NCI-H2196 treated with DMSO at 0.1 percent for 48 hours (cell line): ENCODE measurements around the gene DLGAP3.
"Not testable (repeated sequence)": the region's sequence is repeated elsewhere in the genome, so short reads cannot be mapped to it uniquely, and the experiment has no call there.

Experiments
- DNase-seq: peaks from one replicate; lab custom pipeline; 2025; ENCODE audit not compliant: unreplicated experiment; lab: John Stamatoyannopoulos, UW

DLGAP3 gene

DNA sequence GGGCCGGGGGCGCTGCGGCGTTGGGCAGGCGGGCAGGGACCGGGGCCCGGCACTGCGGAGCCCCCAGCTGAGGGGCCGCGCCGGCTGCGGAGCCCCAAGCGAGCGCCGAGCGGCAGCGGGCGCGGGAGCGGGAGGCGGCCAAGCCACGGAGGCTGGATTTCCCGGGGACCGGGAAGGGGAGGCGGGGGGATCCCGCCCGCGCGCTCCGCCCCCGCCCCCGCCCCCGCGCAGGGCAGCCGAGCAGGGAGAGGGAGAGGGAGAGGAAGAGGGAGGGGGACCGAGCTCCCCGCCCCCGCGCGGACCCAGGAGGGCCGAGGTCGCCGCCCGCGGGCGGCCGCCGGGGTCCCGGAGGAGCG is at the start of gene DLGAP3:
TSS of gene DLGAP3 (minus strand) at position 154 of the 356 bp plus-strand sequence. CDS start 24,267 bp downstream, outside the sequence.
- DNase-seq, result peak; percentile 27

DNA sequence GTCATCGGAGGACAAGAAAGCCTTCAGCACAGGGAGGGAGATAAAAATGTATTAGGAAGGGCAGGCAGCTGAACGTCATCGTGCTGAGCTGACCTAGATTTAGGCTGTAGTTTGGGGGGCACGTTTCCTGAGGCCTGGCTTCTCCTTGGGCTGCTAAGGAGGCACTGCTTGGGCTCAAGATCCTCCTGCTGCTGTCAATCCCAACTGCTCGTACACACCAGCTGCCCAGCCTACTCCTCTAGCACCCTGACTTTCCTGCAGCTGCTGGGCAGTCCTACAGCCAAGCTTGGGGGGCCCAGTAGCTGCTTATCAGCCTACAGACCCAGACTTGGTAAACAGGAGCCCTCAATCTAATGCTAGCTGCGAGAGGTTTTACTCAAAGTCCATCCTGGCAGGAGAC is 49.5 kb upstream of the DLGAP3 start:
- DNase-seq, result no peak

DNA sequence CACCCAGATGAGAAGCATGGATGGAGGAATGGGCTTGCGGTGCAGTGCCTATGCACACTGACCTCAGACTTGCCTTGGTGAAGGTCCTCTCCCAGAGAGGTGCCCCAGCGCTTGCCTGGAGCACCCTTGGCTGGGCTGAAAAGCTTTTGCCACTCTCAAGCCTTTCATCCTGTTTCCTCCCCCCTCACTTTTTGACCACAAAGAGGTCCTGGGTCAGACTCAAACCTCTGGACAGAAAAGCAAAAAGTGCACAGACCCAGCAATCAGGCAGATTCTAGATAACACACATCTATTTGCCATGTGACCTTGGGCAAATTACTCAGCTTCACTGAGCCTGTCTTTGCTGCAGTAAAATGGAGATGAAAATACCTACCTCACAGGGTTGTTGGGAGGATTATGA is 48.4 kb upstream of the DLGAP3 start:
- DNase-seq, result no peak

DNA sequence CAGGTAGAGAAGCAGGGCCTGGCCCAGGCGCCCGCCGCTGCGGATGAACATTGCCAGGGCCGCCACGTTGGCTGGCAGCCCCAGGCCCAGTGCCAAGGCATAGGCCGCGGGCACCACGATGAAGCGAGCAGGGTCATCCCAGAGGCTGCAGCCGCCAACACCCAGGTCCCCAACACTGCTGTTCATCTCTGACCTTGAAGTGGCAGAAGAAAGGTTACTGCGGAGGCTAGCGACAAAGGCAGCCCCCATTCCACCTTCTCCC is 47.7 kb upstream of the DLGAP3 start:
- DNase-seq, result no peak

DNA sequence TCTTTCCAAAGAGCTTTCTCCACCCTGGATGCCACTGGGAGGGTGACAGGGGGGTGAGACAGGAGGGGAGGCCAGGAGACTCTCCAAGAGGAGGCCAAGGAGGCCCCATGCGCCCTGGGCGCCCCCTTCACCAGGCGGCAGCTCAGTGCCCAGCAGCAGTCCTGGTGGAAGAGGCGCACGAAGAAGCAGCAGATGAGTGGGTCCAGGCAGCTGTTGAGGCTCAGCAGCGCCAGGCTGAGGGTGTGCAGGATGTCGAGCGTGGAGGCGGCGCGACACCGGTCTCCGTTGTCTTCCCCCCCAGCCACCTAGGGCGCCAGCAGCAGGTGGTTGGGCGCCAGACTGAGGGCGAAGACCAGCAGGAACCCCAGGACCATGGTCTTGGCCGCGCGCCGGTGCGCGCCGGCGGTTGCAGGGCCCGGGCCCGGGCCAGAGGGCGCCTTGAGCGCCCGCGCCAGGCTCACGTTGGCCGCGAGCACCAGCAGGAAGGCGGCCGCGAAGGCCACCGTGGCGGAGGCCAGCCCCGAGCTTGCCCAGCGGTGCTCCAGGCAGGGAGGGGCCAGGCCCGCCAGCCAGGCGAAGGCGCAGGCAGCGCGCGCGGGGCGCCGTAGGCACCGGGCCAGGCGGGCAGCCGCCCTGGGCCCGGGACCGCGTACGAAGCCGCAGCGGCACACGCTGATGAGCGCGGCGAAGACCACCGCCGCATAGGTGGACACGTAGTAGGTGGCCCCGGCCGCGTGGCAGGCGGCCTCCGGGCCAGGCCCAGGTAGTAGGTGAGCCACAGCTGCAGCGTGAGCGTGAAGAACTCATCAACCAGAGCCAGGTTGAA is 47.1 kb upstream of the DLGAP3 start:
- DNase-seq, result no peak

GRCh38 chr1:34975771-34976170 is 46.3 kb upstream of the DLGAP3 start:
- no peak for DNase-seq

GRCh38 chr1:34975338-34975737 is 45.9 kb upstream of the DLGAP3 start:
- DNase-seq, result no peak

GRCh38 chr1:34974626-34975025 is 45.2 kb upstream of the DLGAP3 start:
- no peak for DNase-seq

- no peak for DNase-seq
These were observed 43.9 kb upstream of the DLGAP3 start for GRCh38 chr1:34973326-34973725.

DNA sequence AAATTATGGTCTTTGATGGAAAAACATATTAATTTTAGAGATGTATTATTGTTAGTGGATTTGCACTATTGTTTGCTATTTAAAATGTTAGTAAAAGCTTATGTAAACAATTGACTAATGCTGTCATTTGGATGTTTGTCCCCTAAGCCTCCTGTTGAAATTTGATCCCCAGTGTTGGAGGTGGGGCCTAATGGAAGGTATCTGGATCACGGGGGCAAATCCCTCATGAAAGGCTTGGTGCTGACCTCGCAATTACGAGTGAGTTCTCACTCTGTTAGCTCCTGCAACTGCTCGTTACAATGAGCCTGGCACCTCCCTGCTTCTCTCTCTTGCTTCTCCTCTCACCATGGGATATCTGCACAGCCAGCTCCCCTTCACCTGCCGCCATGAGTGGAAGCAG is 41.4 kb upstream of the DLGAP3 start:
- DNase-seq, result no peak

DNA sequence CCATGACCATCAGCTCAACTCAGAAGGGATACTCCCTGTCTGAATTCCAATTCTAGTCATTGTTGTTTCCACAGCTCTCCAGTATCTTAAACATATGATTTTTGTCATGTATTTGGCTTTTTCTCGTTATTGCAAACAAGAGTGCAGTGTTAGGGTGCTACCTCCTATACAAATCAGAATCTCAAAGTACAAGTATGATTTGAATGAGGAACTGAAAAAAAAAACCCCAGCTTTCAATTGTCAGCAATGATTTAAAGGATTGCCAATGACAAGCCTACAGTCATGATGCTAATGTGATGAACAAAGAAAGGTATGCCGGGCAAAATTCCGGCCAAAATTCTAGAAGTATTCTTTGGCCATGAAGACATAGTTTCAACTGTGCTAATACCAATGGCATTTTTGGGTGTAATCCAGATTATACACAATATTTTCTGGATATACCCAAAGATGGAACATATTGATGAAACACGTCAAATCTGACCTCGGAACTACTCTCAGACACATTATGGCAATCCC is 40.8 kb upstream of the DLGAP3 start:
- no peak for DNase-seq

- not testable (repeated sequence) for DNase-seq
These were observed 38.8 kb upstream of the DLGAP3 start for GRCh38 chr1:34968297-34968696.

DNA sequence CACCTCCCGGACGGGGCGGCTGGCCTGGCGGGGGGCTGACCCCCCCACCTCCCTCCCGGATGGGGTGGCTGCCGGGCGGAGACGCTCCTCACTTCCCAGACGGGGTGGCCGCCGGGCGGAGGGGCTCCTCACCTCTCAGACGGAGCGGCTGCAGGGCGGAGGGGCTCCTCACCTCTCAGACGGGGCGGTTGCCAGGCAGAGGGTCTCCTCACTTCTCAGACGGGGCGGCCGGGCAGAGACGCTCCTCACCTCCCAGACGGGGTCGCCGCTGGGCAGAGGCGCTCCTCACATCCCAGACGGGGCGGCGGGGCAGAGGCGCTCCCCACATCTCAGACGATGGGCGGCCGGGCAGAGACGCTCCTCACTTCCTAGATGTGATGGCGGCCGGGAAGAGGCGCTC is 38.2 kb upstream of the DLGAP3 start:
- not testable (repeated sequence) for DNase-seq

- no peak for DNase-seq
These were observed 36.1 kb upstream of the DLGAP3 start for GRCh38 chr1:34965597-34965996.

DNA sequence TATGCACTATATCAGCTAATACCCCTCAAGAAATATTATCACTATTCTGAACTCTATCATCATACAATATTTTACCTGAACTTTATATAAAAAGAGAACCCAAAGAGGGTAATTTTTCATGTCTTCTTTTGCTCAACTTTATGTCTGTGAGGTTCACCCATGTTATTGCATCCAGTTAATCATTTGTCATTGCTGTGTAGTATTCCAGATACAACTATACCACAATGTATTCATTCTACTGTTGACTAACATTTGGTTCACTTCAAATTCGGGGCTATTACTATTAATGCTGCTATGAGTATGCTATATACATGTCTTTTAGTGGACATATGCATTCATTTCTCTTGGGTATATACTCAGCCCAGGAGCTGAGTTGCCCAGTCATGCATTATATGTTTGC is 21.0 kb upstream of the DLGAP3 start:
- DNase-seq, result no peak

DNA sequence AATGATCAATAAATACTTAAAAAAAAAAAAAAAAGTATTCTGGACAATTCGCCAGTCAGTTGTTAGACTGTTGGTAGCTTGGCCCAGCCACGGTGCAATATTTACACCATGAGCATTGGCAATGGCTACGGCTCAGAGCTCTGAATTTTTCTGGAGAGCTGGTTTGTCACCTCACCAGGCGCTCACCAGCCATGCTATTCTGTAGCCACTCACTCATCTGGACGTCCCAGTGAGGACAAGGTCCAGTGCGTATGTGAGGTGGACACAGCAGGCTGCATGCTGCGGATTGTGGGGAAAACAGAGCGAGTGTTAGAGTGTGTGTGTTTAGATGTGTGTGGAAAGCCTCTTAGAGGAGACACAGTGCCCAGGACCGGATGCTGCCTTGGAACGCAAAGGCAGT is 19.3 kb upstream of the DLGAP3 start:
- not testable (repeated sequence) for DNase-seq

GRCh38 chr1:34947641-34948314 is 18.3 kb upstream of the DLGAP3 start:
- DNase-seq, result not testable (repeated sequence)

DNA sequence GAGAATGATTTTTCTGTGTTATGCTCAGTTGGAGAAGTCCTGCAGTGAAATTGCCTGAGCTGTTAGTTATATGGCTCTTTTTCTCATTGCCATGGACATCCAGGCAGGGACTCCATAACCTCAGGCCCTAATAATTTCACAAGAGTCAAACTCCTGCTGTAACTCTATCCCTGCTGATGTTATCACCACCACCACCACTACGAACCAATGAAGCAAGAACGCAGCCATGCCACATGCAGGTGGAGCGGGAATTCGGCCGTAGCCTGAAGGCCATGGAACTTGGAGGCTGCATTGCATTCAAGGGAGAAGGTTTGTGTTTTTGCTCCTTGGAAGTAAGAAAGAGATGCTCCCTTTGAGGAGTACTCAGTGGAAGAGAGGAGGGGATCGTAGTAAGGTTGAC is 16.8 kb upstream of the DLGAP3 start:
- no peak for DNase-seq

GRCh38 chr1:34941798-34942197 is 12.3 kb upstream of the DLGAP3 start:
- not testable (repeated sequence) for DNase-seq

- DNase-seq, result no peak
These were observed 1.2 kb upstream of the DLGAP3 start for GRCh38 chr1:34930702-34931071.

GRCh38 chr1:34929853-34930701 is 627 bp upstream of the DLGAP3 start:
- no peak for DNase-seq
